IgD-negative memory B cell (primary cell): ENCODE results near the gene OR2H2. TPM values are rescaled to one million over a fixed set of nuclear protein-coding genes. Genes with fewer than 3 reads are reported as not detected.
A peak's percentile ranks its signal among the peaks of the same experiment; 100 is the strongest.

Experiments used
- H3K27ac Mint-ChIP-seq, 3 donors: one replicate each; pipeline ENCODE4 v1.8.0; 2020 to 2022; ENCODE audit warnings: mild to moderate bottlenecking in 3 of 3, mixed read lengths in 3 of 3, moderate library complexity in 1 of 3
- H3K27me3 Mint-ChIP-seq: one replicate; pipeline ENCODE4 v1.8.0; 2021; ENCODE audit warnings: mixed read lengths
- H3K36me3 Mint-ChIP-seq: one replicate; pipeline ENCODE4 v1.8.0; 2020; ENCODE audit warnings: mild to moderate bottlenecking, mixed read lengths
- H3K4me1 Mint-ChIP-seq, 3 donors: one replicate each; pipeline ENCODE4 v1.8.0; 2020 to 2022; ENCODE audit warnings: mixed read lengths in 3 of 3, mild to moderate bottlenecking in 1 of 3
- H3K4me3 Mint-ChIP-seq, 4 donors: one replicate each; pipeline ENCODE4 v1.8.0; 2020 to 2022; ENCODE audit warnings: mild to moderate bottlenecking in 4 of 4, mixed read lengths in 4 of 4, moderate library complexity in 3 of 4
- H3K9me3 Mint-ChIP-seq, 3 donors: one replicate each; pipeline ENCODE4 v1.8.0; 2020 to 2021; ENCODE audit warnings: mixed read lengths in 3 of 3, mild to moderate bottlenecking in 1 of 3
- polyA plus RNA-seq: library from polyadenylated mRNA; unstranded; fragments of 300-500 nt; fragmentation: Illumina TruSeq; gene quantifications from one replicate; pipeline ENCODE4 v1.2.3, GENCODE V29; 2021

OR2H2 gene
- polyA plus RNA-seq, 1 donor from 2014 or later, result not detected

DNA sequence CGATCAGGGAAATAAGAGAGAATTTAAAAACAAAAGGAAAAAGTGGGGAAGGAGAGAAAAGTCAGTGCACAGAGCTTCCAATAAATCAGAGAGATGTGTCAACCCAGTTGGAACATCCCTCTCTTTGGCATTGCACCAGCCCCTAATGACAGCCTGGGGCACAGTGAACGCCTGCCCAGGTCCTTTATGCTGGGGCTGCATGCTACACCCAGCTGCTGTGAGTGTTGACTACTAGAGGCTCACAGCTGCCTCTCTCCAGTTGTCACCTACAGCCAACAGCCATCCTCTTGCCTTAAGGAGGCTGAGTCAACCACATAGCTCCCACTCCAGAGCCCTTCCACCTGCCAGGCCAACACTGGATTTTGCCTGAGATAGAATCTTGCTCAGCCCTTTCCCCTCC is 19.0 kb downstream of the OR2H2 start:
- Mint-ChIP-seq H3K4me3 (no peak overlapping the region), H3K9me3 (no peaks in the 10 kb centered on the region), H3K36me3 (peaks cover 11% of the 10 kb centered on the region), H3K27me3 (no peaks in the 10 kb centered on the region), H3K27ac (peak overlapping the region in 1 of 3 donors; percentile 79), H3K4me1 (peaks cover 0 to 2% (median 0%) of the 10 kb centered on the region in 3 donors)

DNA sequence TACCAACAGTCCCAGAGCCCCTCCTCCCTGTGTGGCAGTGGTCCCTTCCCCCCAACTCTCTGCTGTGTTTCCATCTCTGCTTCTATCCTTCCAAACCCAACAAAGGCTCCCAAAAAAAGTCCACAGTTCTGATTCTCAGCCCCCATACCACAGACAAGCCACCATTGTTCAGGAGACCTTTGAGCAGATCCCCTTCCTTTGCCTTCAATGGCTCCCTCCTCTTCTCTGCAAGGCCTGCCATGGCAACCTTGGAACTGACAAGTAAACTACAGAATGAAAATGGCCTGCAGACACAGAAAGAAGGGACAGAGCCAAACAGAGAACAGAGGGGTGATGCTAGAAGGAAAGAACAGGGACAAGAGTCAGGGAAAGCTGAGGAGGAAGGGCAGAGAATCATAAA is 23.2 kb downstream of the OR2H2 start:
- peaks cover 8% of the 10 kb centered on the region for H3K36me3 Mint-ChIP-seq
- no peak overlapping the region for H3K27ac Mint-ChIP-seq
- no peak overlapping the region for H3K4me3 Mint-ChIP-seq
- peaks cover 0 to 2% (median 0%) of the 10 kb centered on the region in 3 donors for H3K4me1 Mint-ChIP-seq
- no peaks in the 10 kb centered on the region for H3K9me3 Mint-ChIP-seq
- no peaks in the 10 kb centered on the region for H3K27me3 Mint-ChIP-seq

GRCh38 chr6:29610540-29610939 is 25.6 kb downstream of the OR2H2 start:
- H3K4me1 Mint-ChIP-seq, result no peaks in the 10 kb centered on the region
- no peak overlapping the region for H3K4me3 Mint-ChIP-seq
- H3K36me3 Mint-ChIP-seq, result peaks cover 6% of the 10 kb centered on the region
- no peaks in the 10 kb centered on the region for H3K9me3 Mint-ChIP-seq
- H3K27me3 Mint-ChIP-seq, result no peaks in the 10 kb centered on the region
- H3K27ac Mint-ChIP-seq, result no peak overlapping the region

DNA sequence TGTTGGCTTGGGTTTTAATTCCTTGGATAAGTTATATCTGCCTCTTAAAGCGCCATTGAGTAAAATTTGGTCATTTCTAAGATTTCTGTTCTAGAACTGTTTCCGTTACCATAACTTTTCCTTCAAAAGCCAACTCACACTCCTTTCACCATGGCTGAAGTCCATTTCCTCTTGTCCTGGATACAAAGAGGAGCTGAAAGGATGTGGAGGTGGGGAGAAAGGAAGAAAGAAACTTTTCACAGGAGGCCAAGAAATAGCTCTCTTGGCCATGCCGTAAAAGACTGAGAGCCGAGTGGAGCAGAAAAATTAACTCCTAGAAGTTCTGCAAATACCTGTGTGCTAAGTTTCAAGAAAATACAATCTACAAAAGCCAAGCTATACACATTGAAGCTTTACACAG is 26.5 kb downstream of the OR2H2 start:
- Mint-ChIP-seq H3K36me3 (peaks cover 6% of the 10 kb centered on the region), H3K27ac (no peak overlapping the region), H3K4me3 (no peak overlapping the region), H3K9me3 (no peaks in the 10 kb centered on the region), H3K27me3 (no peaks in the 10 kb centered on the region), H3K4me1 (no peaks in the 10 kb centered on the region)

GRCh38 chr6:29617782-29618554 is 33.0 kb downstream of the OR2H2 start:
- Mint-ChIP-seq H3K27ac (no peak overlapping the region), H3K36me3 (peaks cover 13% of the 10 kb centered on the region), H3K27me3 (no peaks in the 10 kb centered on the region), H3K4me3 (no peak overlapping the region), H3K9me3 (no peaks in the 10 kb centered on the region), H3K4me1 (no peaks in the 10 kb centered on the region)

- Mint-ChIP-seq H3K36me3 (peaks cover 16% of the 10 kb centered on the region), H3K4me1 (no peaks in the 10 kb centered on the region), H3K27ac (peak overlapping the region in 1 of 3 donors; percentile 29), H3K9me3 (no peaks in the 10 kb centered on the region), H3K27me3 (no peaks in the 10 kb centered on the region), H3K4me3 (no peak overlapping the region)
Measured at GRCh38 chr6:29619578-29620160, 34.7 kb downstream of the OR2H2 start.

DNA sequence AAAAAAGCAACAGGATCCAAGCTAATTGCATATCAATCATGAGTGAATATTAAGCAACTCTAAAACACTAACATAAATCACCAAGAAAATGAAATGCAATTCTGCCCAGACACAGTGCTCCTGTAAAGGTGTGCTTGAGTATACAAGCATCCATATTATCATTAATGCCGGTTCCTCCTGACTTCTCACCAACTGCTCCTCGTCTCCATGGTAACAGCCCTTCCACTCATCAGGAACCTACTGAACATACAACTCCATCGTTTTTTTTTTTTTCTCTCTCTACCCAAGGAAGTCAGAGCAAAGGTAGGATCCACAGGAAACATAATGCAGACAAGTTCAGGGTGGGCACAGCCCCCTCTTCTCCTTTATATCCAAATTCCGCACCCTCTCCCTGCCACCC is 35.7 kb downstream of the OR2H2 start:
- Mint-ChIP-seq H3K4me3 (no peak overlapping the region), H3K9me3 (no peaks in the 10 kb centered on the region), H3K27ac (no peak overlapping the region), H3K36me3 (peaks cover 16% of the 10 kb centered on the region), H3K4me1 (no peaks in the 10 kb centered on the region), H3K27me3 (no peaks in the 10 kb centered on the region)

- Mint-ChIP-seq H3K27ac (peak overlapping the region in 1 of 3 donors; percentile 73), H3K36me3 (peaks cover 6% of the 10 kb centered on the region), H3K4me1 (peaks cover 0 to 10% (median 10%) of the 10 kb centered on the region in 3 donors), H3K27me3 (peaks cover 3% of the 10 kb centered on the region), H3K9me3 (no peaks in the 10 kb centered on the region), H3K4me3 (no peak overlapping the region)
Measured at GRCh38 chr6:29624520-29624961, 39.6 kb downstream of the OR2H2 start.

- Mint-ChIP-seq H3K36me3 (peaks cover 6% of the 10 kb centered on the region), H3K9me3 (no peaks in the 10 kb centered on the region), H3K27ac (peak overlapping the region in 1 of 3 donors; percentile 59), H3K27me3 (peaks cover 3% of the 10 kb centered on the region), H3K4me3 (peak overlapping the region in 1 of 4 donors; percentile 70), H3K4me1 (peaks cover under 1 to 14% (median 13%) of the 10 kb centered on the region in 3 donors)
Measured at GRCh38 chr6:29625337-29625930, 40.5 kb downstream of the OR2H2 start.

- Mint-ChIP-seq H3K27ac (peak overlapping the region in 1 of 3 donors; percentile 35), H3K36me3 (peaks cover 4% of the 10 kb centered on the region), H3K4me1 (peaks cover 13 to 28% (median 17%) of the 10 kb centered on the region in 3 donors), H3K9me3 (no peaks in the 10 kb centered on the region), H3K4me3 (peak overlapping the region; percentile 63 to 86 (median 70)), H3K27me3 (peaks cover 3% of the 10 kb centered on the region)
Measured at GRCh38 chr6:29626948-29627754, 42.2 kb downstream of the OR2H2 start.

GRCh38 chr6:29627755-29628418 is 43.0 kb downstream of the OR2H2 start:
- peak overlapping the region in 1 of 3 donors; percentile 39 for H3K27ac Mint-ChIP-seq
- peak overlapping the region; percentile 81 to 96 (median 86) for H3K4me3 Mint-ChIP-seq
- no peaks in the 10 kb centered on the region for H3K9me3 Mint-ChIP-seq
- peaks cover 14 to 29% (median 17%) of the 10 kb centered on the region in 3 donors for H3K4me1 Mint-ChIP-seq
- H3K27me3 Mint-ChIP-seq, result peaks cover 3% of the 10 kb centered on the region
- H3K36me3 Mint-ChIP-seq, result peaks cover 4% of the 10 kb centered on the region

- Mint-ChIP-seq H3K4me1 (peaks cover 18 to 31% (median 22%) of the 10 kb centered on the region in 3 donors), H3K9me3 (no peaks in the 10 kb centered on the region), H3K36me3 (peaks cover 2% of the 10 kb centered on the region), H3K4me3 (peak overlapping the region; percentile 81 to 96 (median 86)), H3K27ac (peak overlapping the region in 1 of 3 donors; percentile 39), H3K27me3 (peaks cover 3% of the 10 kb centered on the region)
Measured at GRCh38 chr6:29628419-29629281, 43.7 kb downstream of the OR2H2 start.

- H3K27me3 Mint-ChIP-seq, result peaks cover 3% of the 10 kb centered on the region
Measured at GRCh38 chr6:29629571-29629970, 44.6 kb downstream of the OR2H2 start.

More at GRCh38 chr6:29629571-29629970, 44.6 kb downstream of the OR2H2 start:
- Mint-ChIP-seq H3K4me1 (peaks cover 26 to 39% (median 27%) of the 10 kb centered on the region in 3 donors), H3K36me3 (peaks cover 1% of the 10 kb centered on the region), H3K9me3 (no peaks in the 10 kb centered on the region), H3K27ac (no peak overlapping the region), H3K4me3 (peak overlapping the region in 3 of 4 donors; percentile 81 to 96 (median 82))
